ENCODE data around the gene ALKBH3.

ALKBH3 gene

GRCh38 chr11:43894546-43894945, 13.9 kb downstream of the ALKBH3 start:
- no peak for DNase-seq (ENCODE audit: low read depth, low spot score)

- DNase-seq (ENCODE audit: low read depth, low spot score): no peak
Measured at GRCh38 chr11:43895601-43896000, 15.0 kb downstream of the ALKBH3 start.

GRCh38 chr11:43898574-43898973, 17.9 kb downstream of the ALKBH3 start:
- DNase-seq (ENCODE audit: low read depth, low spot score): no peak

GRCh38 chr11:43899094-43899493, 18.5 kb downstream of the ALKBH3 start:
- no peak for DNase-seq (ENCODE audit: low read depth, low spot score)

GRCh38 chr11:43901551-43901950, 20.9 kb downstream of the ALKBH3 start:
- no peak for DNase-seq (ENCODE audit: low read depth, low spot score)

- no peak for DNase-seq (ENCODE audit: low read depth, low spot score)
Measured at GRCh38 chr11:43903078-43903477, 22.4 kb downstream of the ALKBH3 start.

GRCh38 chr11:43903969-43904368, 23.3 kb downstream of the ALKBH3 start:
- no peak for DNase-seq (ENCODE audit: low read depth, low spot score)

GRCh38 chr11:43904742-43905535, 24.3 kb downstream of the ALKBH3 start:
- no peak for DNase-seq (ENCODE audit: low read depth, low spot score)

GRCh38 chr11:43905813-43906241, 25.2 kb downstream of the ALKBH3 start:
- DNase-seq (ENCODE audit: low read depth, low spot score): no peak

GRCh38 chr11:43907028-43907975, 26.7 kb downstream of the ALKBH3 start:
- no peak for DNase-seq (ENCODE audit: low read depth, low spot score)

- DNase-seq (ENCODE audit: low read depth, low spot score): no peak
Measured at GRCh38 chr11:43908191-43908590, 27.6 kb downstream of the ALKBH3 start.

- DNase-seq (ENCODE audit: low read depth, low spot score): no peak
Measured at GRCh38 chr11:43908683-43909082, 28.1 kb downstream of the ALKBH3 start.

GRCh38 chr11:43913829-43914380, 33.3 kb downstream of the ALKBH3 start:
- no peak for DNase-seq (ENCODE audit: low read depth, low spot score)

GRCh38 chr11:43914466-43914865, 33.8 kb downstream of the ALKBH3 start:
- DNase-seq (ENCODE audit: low read depth, low spot score): no peak

GRCh38 chr11:43916621-43917020, 36.0 kb downstream of the ALKBH3 start:
- no peak for DNase-seq (ENCODE audit: low read depth, low spot score)

GRCh38 chr11:43917851-43918250, 37.2 kb downstream of the ALKBH3 start:
- DNase-seq (ENCODE audit: low read depth, low spot score): no peak

GRCh38 chr11:43918662-43919061, 38.0 kb downstream of the ALKBH3 start:
- DNase-seq (ENCODE audit: low read depth, low spot score): no peak

GRCh38 chr11:43919852-43920597, 39.4 kb downstream of the ALKBH3 start:
- DNase-seq (ENCODE audit: low read depth, low spot score): no peak

- no peak for DNase-seq (ENCODE audit: low read depth, low spot score)
Measured at GRCh38 chr11:43920598-43921419, 40.2 kb downstream of the ALKBH3 start.

- no peak for DNase-seq (ENCODE audit: low read depth, low spot score)
Measured at GRCh38 chr11:43921561-43922294, 41.1 kb downstream of the ALKBH3 start.
